Mesendoderm (in vitro differentiated cells): ENCODE measurements around the gene FOS.
A peak's percentile ranks its signal among the peaks of the same experiment; 100 is the strongest.

Experiments
- DNase-seq: peaks from one replicate; pipeline ENCODE4 v3.0.0; 2013
- H2AK5ac ChIP-seq: 2 replicates; pipeline ENCODE4 v1.6.1; 2013; ENCODE audit warnings: low read length, inconsistent platforms
- H2BK120ac ChIP-seq: 2 replicates; pipeline ENCODE4 v1.6.1; 2013; ENCODE audit warnings: low read depth, mild to moderate bottlenecking, low read length, moderate library complexity, mixed read lengths
- H2BK15ac ChIP-seq: replicated peaks from 2 replicates; pipeline ENCODE4 v1.6.1; 2013; ENCODE audit warnings: low read depth, mild to moderate bottlenecking, moderate library complexity
- H2BK5ac ChIP-seq: 2 replicates; pipeline ENCODE4 v1.6.1; 2013; ENCODE audit warnings: low read length, inconsistent platforms
- H3K18ac ChIP-seq: 2 replicates; pipeline ENCODE4 v1.6.1; 2013; ENCODE audit warnings: mild to moderate bottlenecking, low read length, mixed read lengths
- H3K23ac ChIP-seq: one replicate; pipeline ENCODE4 v1.6.1; 2013; ENCODE audit warnings: low read length
- H3K27ac ChIP-seq: 2 replicates; pipeline ENCODE4 v1.5.1; 2013; ENCODE audit warnings: low read depth, mild to moderate bottlenecking, inconsistent platforms, low read length, moderate library complexity
- H3K27me3 ChIP-seq: 2 replicates; pipeline ENCODE4 v1.6.1; 2013; ENCODE audit warnings: low read length, control low read depth, mild to moderate bottlenecking, inconsistent platforms; ENCODE audit not compliant: insufficient read depth, poor library complexity
- H3K36me3 ChIP-seq: 2 replicates; pipeline ENCODE4 v1.6.1; 2013; ENCODE audit warnings: low read length, inconsistent platforms; ENCODE audit not compliant: control insufficient read depth, insufficient read depth
- H3K4ac ChIP-seq: one replicate; pipeline ENCODE4 v1.6.1; 2013; ENCODE audit warnings: low read depth, mild to moderate bottlenecking, low read length, moderate library complexity
- H3K4me1 ChIP-seq: 2 replicates; pipeline ENCODE4 v1.6.1; 2013; ENCODE audit warnings: low read depth, low read length, inconsistent platforms; ENCODE audit not compliant: control insufficient read depth
- H3K4me2 ChIP-seq: 2 replicates; pipeline ENCODE4 v1.6.1; 2013; ENCODE audit warnings: low read length
- H3K4me3 ChIP-seq: 2 replicates; pipeline ENCODE4 v1.5.1; 2013; ENCODE audit warnings: mild to moderate bottlenecking, low read length
- H3K56ac ChIP-seq: one replicate; pipeline ENCODE4 v1.6.1; 2013; ENCODE audit warnings: low read length
- H3K79me1 ChIP-seq: 2 replicates; pipeline ENCODE4 v1.6.1; 2013; ENCODE audit warnings: low read length, inconsistent platforms
- H3K79me2 ChIP-seq: 2 replicates; pipeline ENCODE4 v1.6.1; 2013; ENCODE audit warnings: mild to moderate bottlenecking, low read length; ENCODE audit not compliant: control insufficient read depth, insufficient read depth
- H3K9ac ChIP-seq: 2 replicates; pipeline ENCODE4 v1.6.1; 2013; ENCODE audit warnings: low read length, inconsistent platforms
- H4K5ac ChIP-seq: one replicate; pipeline ENCODE4 v1.6.1; 2013; ENCODE audit warnings: low read length
- H4K8ac ChIP-seq: one replicate; pipeline ENCODE4 v1.6.1; 2013; ENCODE audit warnings: low read depth, mild to moderate bottlenecking, control low read depth, low read length, moderate library complexity
- WGBS: extraction: QIAGEN DNeasy Blood & Tissue Kit; methylation state at CpG from one replicate; pipeline ENCODE4 v1.1.7; 2013; ENCODE audit warnings: low lambda C conversion rate, missing lambda C conversion rate; ENCODE audit not compliant: insufficient coverage; ENCODE audit errors: extremely low coverage; 5-methylcytosine and 5-hydroxymethylcytosine counted together

The FOS gene

DNA sequence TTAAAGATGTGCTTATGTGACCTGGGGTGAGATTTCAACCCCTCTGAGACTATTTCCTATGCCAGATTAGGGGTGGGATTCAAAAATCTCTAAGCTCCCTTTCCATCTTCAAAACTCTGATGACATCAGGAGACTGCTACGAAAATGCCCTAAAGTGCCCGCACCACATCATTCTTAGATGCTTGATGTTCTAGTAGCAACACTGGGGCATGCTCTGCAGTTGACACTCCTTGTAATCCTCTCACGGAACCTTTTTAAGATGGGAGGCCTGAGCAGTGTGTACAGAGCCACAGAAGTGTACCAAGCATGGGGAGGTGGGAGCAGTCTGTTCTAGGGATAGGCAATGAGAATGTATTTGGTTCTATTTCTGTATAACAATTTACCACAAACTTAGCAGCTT, 12.2 kb downstream of the FOS start:
- H3K79me2 ChIP-seq: no peaks in the 10 kb centered on the region
- H3K27ac ChIP-seq: no peak overlapping the region
- H3K79me1 ChIP-seq: no peaks in the 10 kb centered on the region
- H2BK15ac ChIP-seq: no peak overlapping the region
- no peak overlapping the region for H2AK5ac ChIP-seq
- H3K23ac ChIP-seq: no peak overlapping the region
- H2BK120ac ChIP-seq: no peak overlapping the region
- H4K5ac ChIP-seq: no peak overlapping the region
- no peak overlapping the region for H3K9ac ChIP-seq
- no peak overlapping the region for H3K18ac ChIP-seq
- no CpG with 5 or more reads among the region's 3 CpGs for WGBS
- no peaks in the 10 kb centered on the region for H3K27me3 ChIP-seq
- peaks cover 9% of the 10 kb centered on the region for H3K4me1 ChIP-seq
- no peak overlapping the region for H4K8ac ChIP-seq
- no peak overlapping the region for H3K4me3 ChIP-seq
- H3K36me3 ChIP-seq: no peaks in the 10 kb centered on the region
- no peak overlapping the region for H3K4me2 ChIP-seq
- H3K4ac ChIP-seq: no peak overlapping the region
- no peak overlapping the region for H2BK5ac ChIP-seq
- DNase-seq: no peak
- H3K56ac ChIP-seq: no peak overlapping the region

DNA sequence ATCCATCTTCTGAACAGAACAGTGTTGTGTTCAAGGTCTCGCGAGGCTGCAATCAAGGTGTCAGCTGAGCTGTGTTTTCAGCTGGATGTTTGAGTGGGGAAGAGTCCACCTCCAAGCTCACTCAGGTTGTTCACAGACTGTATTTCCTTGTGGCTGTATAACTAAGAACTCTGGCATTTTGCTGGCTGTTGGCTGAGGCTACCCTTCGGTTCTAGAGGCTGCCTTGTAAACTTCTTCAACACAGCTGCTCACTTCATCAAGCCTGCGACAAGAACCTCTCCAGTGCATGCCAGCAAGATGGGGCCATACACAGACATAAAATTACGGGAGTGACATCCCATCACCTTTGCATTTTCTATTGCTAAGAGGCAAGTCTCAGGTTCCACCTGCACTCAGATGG, 12.7 kb downstream of the FOS start:
- Histone ChIP-seq H3K79me2 (no peaks in the 10 kb centered on the region), H3K4me2 (no peak overlapping the region), H4K8ac (no peak overlapping the region), H2BK120ac (no peak overlapping the region), H4K5ac (no peak overlapping the region), H3K9ac (no peak overlapping the region), H3K4ac (no peak overlapping the region), H3K36me3 (no peaks in the 10 kb centered on the region), H2AK5ac (no peak overlapping the region), H2BK15ac (no peak overlapping the region), H3K23ac (no peak overlapping the region), H3K4me1 (peaks cover 9% of the 10 kb centered on the region), H3K27me3 (no peaks in the 10 kb centered on the region), H3K18ac (no peak overlapping the region), H2BK5ac (no peak overlapping the region), H3K79me1 (no peaks in the 10 kb centered on the region), H3K27ac (no peak overlapping the region), H3K56ac (no peak overlapping the region), H3K4me3 (no peak overlapping the region)
- no CpG with 5 or more reads among the region's 5 CpGs for WGBS
- no peak for DNase-seq

DNA sequence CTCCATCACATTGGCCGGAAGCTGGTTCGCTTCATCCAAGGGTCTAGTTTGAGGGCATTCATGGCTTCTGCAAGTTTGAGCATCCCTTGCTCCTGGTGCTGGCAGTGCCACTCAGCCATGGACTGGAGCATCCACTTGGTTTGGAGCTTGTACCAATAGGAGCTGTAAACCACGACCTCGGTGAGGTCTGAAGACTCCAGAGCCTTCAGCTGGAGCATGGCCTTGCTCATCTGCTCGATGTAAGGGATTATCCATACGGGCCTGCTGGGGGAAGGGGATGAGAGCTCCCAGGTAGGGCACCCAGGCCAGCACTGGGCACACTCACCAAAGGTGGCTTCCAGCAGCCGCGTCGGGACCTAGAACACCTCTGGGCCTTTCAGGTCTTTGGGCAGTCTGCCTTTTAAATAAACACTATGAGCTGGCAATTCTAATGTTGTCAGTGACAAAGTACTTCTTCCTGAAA, 13.5 kb downstream of the FOS start:
- Histone ChIP-seq H3K4me1 (peaks cover 9% of the 10 kb centered on the region), H2AK5ac (no peak overlapping the region), H3K36me3 (no peaks in the 10 kb centered on the region), H3K27ac (no peak overlapping the region), H3K4me2 (no peak overlapping the region), H2BK5ac (no peak overlapping the region), H3K9ac (no peak overlapping the region), H3K4ac (no peak overlapping the region), H3K56ac (no peak overlapping the region), H2BK120ac (no peak overlapping the region), H3K23ac (no peak overlapping the region), H3K27me3 (no peaks in the 10 kb centered on the region), H4K5ac (no peak overlapping the region), H2BK15ac (no peak overlapping the region), H4K8ac (no peak overlapping the region), H3K79me1 (no peaks in the 10 kb centered on the region), H3K79me2 (no peaks in the 10 kb centered on the region), H3K18ac (no peak overlapping the region), H3K4me3 (no peak overlapping the region)
- WGBS: no CpG with 5 or more reads among the region's 9 CpGs
- DNase-seq: no peak

DNA sequence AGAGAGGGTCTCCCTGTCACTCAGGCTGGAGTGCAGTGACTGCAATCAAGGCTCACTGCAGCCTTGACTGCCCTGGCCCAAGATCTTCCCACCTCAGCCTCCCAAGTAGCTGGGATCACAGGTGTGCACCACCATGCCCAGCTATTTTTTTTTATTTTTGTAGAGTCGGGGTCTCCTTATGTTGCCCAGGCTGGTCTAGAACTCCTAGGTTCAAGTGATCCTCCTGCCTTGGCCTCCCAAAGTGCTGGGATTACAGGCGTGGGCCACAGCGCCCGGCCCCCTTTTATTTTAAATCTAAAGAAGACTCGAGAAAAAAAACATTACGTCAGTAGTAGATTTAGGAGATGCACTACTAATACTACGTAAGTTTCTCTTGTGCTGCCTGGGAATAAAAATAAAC, 14.3 kb downstream of the FOS start:
- Histone ChIP-seq H3K18ac (no peak overlapping the region), H3K36me3 (no peaks in the 10 kb centered on the region), H2BK5ac (no peak overlapping the region), H3K4me2 (no peak overlapping the region), H3K56ac (no peak overlapping the region), H4K8ac (no peak overlapping the region), H2BK120ac (no peak overlapping the region), H3K79me2 (no peaks in the 10 kb centered on the region), H3K27ac (no peak overlapping the region), H3K79me1 (no peaks in the 10 kb centered on the region), H3K4me3 (no peak overlapping the region), H3K27me3 (no peaks in the 10 kb centered on the region), H3K9ac (no peak overlapping the region), H3K23ac (no peak overlapping the region), H4K5ac (no peak overlapping the region), H3K4ac (no peak overlapping the region), H2BK15ac (no peak overlapping the region), H3K4me1 (peaks cover 6% of the 10 kb centered on the region), H2AK5ac (no peak overlapping the region)
- DNase-seq: no peak
- no CpG with 5 or more reads among the region's 7 CpGs for WGBS

DNA sequence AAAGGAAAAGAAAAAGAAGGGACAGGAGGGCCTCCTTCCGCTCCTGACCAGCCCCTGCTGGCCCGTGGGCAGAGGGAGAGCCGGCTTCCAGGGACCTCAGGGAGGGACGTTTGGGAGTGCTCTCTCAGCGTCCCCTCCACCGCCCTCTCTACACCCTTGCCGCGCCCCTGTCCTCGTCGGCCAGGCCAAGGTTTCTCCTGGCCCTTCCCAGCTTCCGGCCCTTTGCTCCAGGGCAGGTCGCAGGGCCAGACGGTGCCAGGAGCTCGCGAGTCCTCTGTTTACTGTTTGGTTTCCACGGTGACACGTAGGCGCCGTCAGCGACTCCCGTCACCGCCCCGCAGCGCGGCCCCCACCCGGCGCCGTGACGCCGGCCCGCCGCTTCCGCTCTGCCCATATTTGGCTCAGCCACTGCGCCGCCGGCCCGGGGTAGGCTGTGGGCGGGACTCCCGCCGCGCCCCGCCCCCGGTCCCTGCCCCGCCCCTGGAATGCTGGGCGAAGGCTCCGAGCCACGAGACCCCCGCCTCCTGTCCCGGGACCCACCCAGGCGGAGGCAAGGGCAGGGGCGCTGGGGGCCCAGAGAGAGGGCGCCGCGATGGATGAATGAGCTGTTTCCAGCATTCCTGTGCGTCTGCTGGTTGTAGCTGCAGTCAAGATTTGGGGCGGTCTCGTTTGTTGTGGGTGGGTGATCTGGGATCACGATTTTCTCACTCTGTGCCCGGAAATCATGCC, 15.5 kb downstream of the FOS start:
- H3K4me1 ChIP-seq: peaks cover 10% of the 10 kb centered on the region
- H3K79me2 ChIP-seq: no peaks in the 10 kb centered on the region
- H2AK5ac ChIP-seq: no peak overlapping the region
- no peaks in the 10 kb centered on the region for H3K27me3 ChIP-seq
- H3K9ac ChIP-seq: peak overlapping the region; percentile 81
- H3K27ac ChIP-seq: peak overlapping the region; percentile 91
- H3K4ac ChIP-seq: no peak overlapping the region
- peak overlapping the region; percentile 98 for H3K4me2 ChIP-seq
- H4K8ac ChIP-seq: peak overlapping the region; percentile 87
- peak; percentile 99 for DNase-seq
- no peak overlapping the region for H4K5ac ChIP-seq
- H3K4me3 ChIP-seq: peak overlapping the region; percentile 60
- no peaks in the 10 kb centered on the region for H3K79me1 ChIP-seq
- H3K18ac ChIP-seq: peak overlapping the region; percentile 64
- no peaks in the 10 kb centered on the region for H3K36me3 ChIP-seq
- no peak overlapping the region for H3K23ac ChIP-seq
- H2BK15ac ChIP-seq: no peak overlapping the region
- peak overlapping the region; percentile 80 for H2BK5ac ChIP-seq
- WGBS: no CpG with 5 or more reads among the region's 59 CpGs
- peak overlapping the region; percentile 93 for H3K56ac ChIP-seq
- no peak overlapping the region for H2BK120ac ChIP-seq

DNA sequence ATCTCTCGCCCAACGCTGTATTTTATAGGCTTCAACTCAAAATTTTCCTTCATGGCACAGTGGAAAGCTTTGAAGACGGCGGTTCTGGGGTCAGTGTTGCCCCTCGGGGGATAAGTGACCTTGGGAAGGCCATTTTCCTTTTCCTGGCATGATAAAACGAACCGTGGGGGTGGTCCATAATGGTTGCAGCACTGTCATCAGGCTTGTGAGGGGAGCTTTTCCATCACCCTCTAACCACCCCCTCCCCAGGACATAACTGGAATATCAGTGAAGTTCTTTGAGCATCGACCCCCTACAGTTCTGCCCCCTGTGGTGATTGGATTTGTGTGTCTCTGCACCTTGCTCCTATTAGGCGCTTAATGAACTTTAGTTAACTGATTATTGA, 16.0 kb downstream of the FOS start:
- Histone ChIP-seq H3K79me1 (no peaks in the 10 kb centered on the region), H3K4me3 (peak overlapping the region; percentile 60), H2BK15ac (peak overlapping the region; percentile 28), H3K27me3 (no peaks in the 10 kb centered on the region), H3K23ac (no peak overlapping the region), H3K56ac (peak overlapping the region; percentile 93), H3K79me2 (no peaks in the 10 kb centered on the region), H4K8ac (peak overlapping the region; percentile 16), H3K36me3 (no peaks in the 10 kb centered on the region), H3K27ac (peak overlapping the region; percentile 84), H3K4me2 (peak overlapping the region; percentile 98), H3K18ac (peak overlapping the region; percentile 64), H3K9ac (peak overlapping the region; percentile 78), H4K5ac (no peak overlapping the region), H2BK5ac (peak overlapping the region; percentile 57), H2AK5ac (no peak overlapping the region), H2BK120ac (no peak overlapping the region), H3K4me1 (peaks cover 11% of the 10 kb centered on the region), H3K4ac (no peak overlapping the region)
- no CpG with 5 or more reads among the region's 9 CpGs for WGBS
- peak; percentile 77 for DNase-seq
